Karpas-422 (cell line): ENCODE data around the gene CXXC5. TPM values are rescaled to one million over a fixed set of nuclear protein-coding genes. Genes with fewer than 3 reads are reported as not detected.

ENCODE experiments used
- DNase-seq: peaks from one replicate; pipeline ENCODE4 v3.0.0-alpha.2; 2015
- H2AFZ ChIP-seq: fragments of 200-600 bp; sonication (generic); 2 replicates; pipeline ENCODE4 v1.6.1; 2014; ENCODE audit warnings: antibody characterized with exemption, low read length, mixed read lengths
- H3K27ac ChIP-seq: fragments of 200-600 bp; sonication (generic); 2 replicates; pipeline ENCODE4 v1.5.1; 2014; ENCODE audit warnings: mild to moderate bottlenecking, low read length, moderate library complexity
- H3K27me3 ChIP-seq: fragments of 200-600 bp; sonication (generic); 2 replicates; pipeline ENCODE4 v1.6.1; 2014; ENCODE audit warnings: low read length, mixed read lengths
- H3K36me3 ChIP-seq: fragments of 200-600 bp; sonication (generic); 2 replicates; pipeline ENCODE4 v1.6.1; 2014; ENCODE audit warnings: low read length, mixed read lengths; ENCODE audit not compliant: insufficient read depth
- H3K4me1 ChIP-seq: fragments of 200-600 bp; sonication (generic); 2 replicates; pipeline ENCODE4 v1.6.1; 2014; ENCODE audit warnings: mild to moderate bottlenecking, low read length, mixed read lengths
- H3K4me2 ChIP-seq: fragments of 200-600 bp; sonication (generic); 2 replicates; pipeline ENCODE4 v1.6.1; 2014; ENCODE audit warnings: low read length, low read depth, mild to moderate bottlenecking; ENCODE audit not compliant: poor library complexity, severe bottlenecking
- H3K4me3 ChIP-seq: fragments of 200-600 bp; sonication (generic); 2 replicates; pipeline ENCODE4 v1.5.1; 2014; ENCODE audit warnings: mild to moderate bottlenecking, antibody characterized with exemption, low read length, mixed read lengths
- H3K79me2 ChIP-seq: fragments of 200-600 bp; sonication (generic); 2 replicates; pipeline ENCODE4 v1.6.1; 2014; ENCODE audit warnings: mild to moderate bottlenecking, low read length, mixed read lengths
- H3K9ac ChIP-seq: fragments of 200-600 bp; sonication (generic); 2 replicates; pipeline ENCODE4 v1.6.0; 2014; ENCODE audit warnings: low read length
- H3K9me2 ChIP-seq: fragments of 200-600 bp; sonication (generic), shearing (Covaris generic); replicated peaks from 2 replicates; pipeline ENCODE4 v1.6.0; 2014; ENCODE audit warnings: mild to moderate bottlenecking, low read length, moderate library complexity; ENCODE audit not compliant: insufficient read depth
- H3K9me3 ChIP-seq: fragments of 300-700, 200-600 bp; sonication (generic); 2 replicates; pipeline ENCODE4 v1.6.1; 2014; ENCODE audit warnings: low read length, mixed read lengths
- H4K20me1 ChIP-seq: fragments of 200-600 bp; sonication (generic); 2 replicates; pipeline ENCODE4 v1.6.1; 2014; ENCODE audit warnings: mild to moderate bottlenecking, antibody characterized with exemption, low read length, low read depth; ENCODE audit not compliant: insufficient read depth
- total RNA-seq: library from RNA; depleted of rRNA; stranded (reverse); fragments of >200 nt; shearing (Covaris generic); gene quantifications from 2 replicates; pipeline ENCODE4 v1.2.3, GENCODE V29; 2014; ENCODE audit warnings: low replicate concordance

Gene CXXC5
- total RNA-seq, 1 experiment from 2014 or later, result 2.9 TPM

GRCh38 chr5:139676951-139677735 lies 29.0 kb downstream of the CXXC5 start:
- Histone ChIP-seq H3K27ac (no peak overlapping the region), H2AFZ (no peak overlapping the region), H3K9me3 (no peaks in the 10 kb centered on the region), H3K4me1 (no peaks in the 10 kb centered on the region), H4K20me1 (no peaks in the 10 kb centered on the region), H3K9ac (no peak overlapping the region), H3K9me2 (no peaks in the 10 kb centered on the region), H3K4me3 (no peak overlapping the region), H3K79me2 (no peaks in the 10 kb centered on the region), H3K4me2 (no peak overlapping the region), H3K27me3 (no peaks in the 10 kb centered on the region), H3K36me3 (no peaks in the 10 kb centered on the region)
- DNase-seq, result no peak

- Histone ChIP-seq H4K20me1 (no peaks in the 10 kb centered on the region), H3K79me2 (no peaks in the 10 kb centered on the region), H3K9me2 (no peaks in the 10 kb centered on the region), H3K36me3 (no peaks in the 10 kb centered on the region), H3K4me3 (no peak overlapping the region), H3K4me2 (no peak overlapping the region), H2AFZ (no peak overlapping the region), H3K9me3 (no peaks in the 10 kb centered on the region), H3K27me3 (no peaks in the 10 kb centered on the region), H3K4me1 (no peaks in the 10 kb centered on the region), H3K27ac (no peak overlapping the region), H3K9ac (no peak overlapping the region)
- no peak for DNase-seq
These were observed 29.8 kb downstream of the CXXC5 start for GRCh38 chr5:139677736-139678613.

- no peaks in the 10 kb centered on the region for H3K36me3 ChIP-seq
- H3K9me3 ChIP-seq, result no peaks in the 10 kb centered on the region
- H3K27ac ChIP-seq, result no peak overlapping the region
- no peaks in the 10 kb centered on the region for H3K9me2 ChIP-seq
- DNase-seq, result no peak
- H3K27me3 ChIP-seq, result no peaks in the 10 kb centered on the region
- H3K4me1 ChIP-seq, result peaks cover 1% of the 10 kb centered on the region
- H2AFZ ChIP-seq, result no peak overlapping the region
- H3K4me2 ChIP-seq, result no peak overlapping the region
- H3K9ac ChIP-seq, result no peak overlapping the region
- no peak overlapping the region for H3K4me3 ChIP-seq
- no peaks in the 10 kb centered on the region for H3K79me2 ChIP-seq
- H4K20me1 ChIP-seq, result no peaks in the 10 kb centered on the region
These were observed 30.9 kb downstream of the CXXC5 start for GRCh38 chr5:139678751-139679750.

GRCh38 chr5:139680368-139681111 lies 32.4 kb downstream of the CXXC5 start:
- Histone ChIP-seq H3K4me3 (no peak overlapping the region), H3K79me2 (no peaks in the 10 kb centered on the region), H3K9me3 (no peaks in the 10 kb centered on the region), H2AFZ (no peak overlapping the region), H3K9ac (no peak overlapping the region), H4K20me1 (no peaks in the 10 kb centered on the region), H3K4me2 (no peak overlapping the region), H3K27ac (no peak overlapping the region), H3K9me2 (no peaks in the 10 kb centered on the region), H3K27me3 (no peaks in the 10 kb centered on the region), H3K4me1 (peaks cover 6% of the 10 kb centered on the region), H3K36me3 (no peaks in the 10 kb centered on the region)
- DNase-seq, result no peak

GRCh38 chr5:139681112-139681458 lies 32.9 kb downstream of the CXXC5 start:
- Histone ChIP-seq H4K20me1 (no peaks in the 10 kb centered on the region), H3K4me2 (no peak overlapping the region), H3K9ac (no peak overlapping the region), H3K27me3 (no peaks in the 10 kb centered on the region), H2AFZ (no peak overlapping the region), H3K27ac (no peak overlapping the region), H3K4me1 (peaks cover 6% of the 10 kb centered on the region), H3K79me2 (no peaks in the 10 kb centered on the region), H3K36me3 (no peaks in the 10 kb centered on the region), H3K9me2 (no peaks in the 10 kb centered on the region), H3K4me3 (no peak overlapping the region), H3K9me3 (no peaks in the 10 kb centered on the region)
- DNase-seq, result no peak

GRCh38 chr5:139681466-139681865 lies 33.3 kb downstream of the CXXC5 start:
- Histone ChIP-seq H3K36me3 (no peaks in the 10 kb centered on the region), H4K20me1 (no peaks in the 10 kb centered on the region), H3K9me2 (no peaks in the 10 kb centered on the region)

GRCh38 chr5:139682016-139682975 lies 34.1 kb downstream of the CXXC5 start:
- Histone ChIP-seq H3K9ac (no peak overlapping the region), H2AFZ (no peak overlapping the region), H3K27me3 (no peaks in the 10 kb centered on the region), H3K4me3 (no peak overlapping the region), H3K4me2 (no peak overlapping the region), H3K9me2 (no peaks in the 10 kb centered on the region), H3K9me3 (no peaks in the 10 kb centered on the region), H3K4me1 (peaks cover 6% of the 10 kb centered on the region), H3K27ac (no peak overlapping the region), H3K36me3 (no peaks in the 10 kb centered on the region), H3K79me2 (no peaks in the 10 kb centered on the region), H4K20me1 (no peaks in the 10 kb centered on the region)
- no peak for DNase-seq

More at GRCh38 chr5:139681466-139681865, 33.3 kb downstream of the CXXC5 start:
- DNase-seq, result no peak
- H3K4me1 ChIP-seq, result peaks cover 6% of the 10 kb centered on the region
- H3K9ac ChIP-seq, result no peak overlapping the region
- H3K27me3 ChIP-seq, result no peaks in the 10 kb centered on the region
- H3K9me3 ChIP-seq, result no peaks in the 10 kb centered on the region
- no peak overlapping the region for H3K4me3 ChIP-seq
- no peaks in the 10 kb centered on the region for H3K79me2 ChIP-seq
- no peak overlapping the region for H3K27ac ChIP-seq
- no peak overlapping the region for H2AFZ ChIP-seq
- H3K4me2 ChIP-seq, result no peak overlapping the region
